Ectodermal cell (in vitro differentiated cells): ENCODE data around the gene DYRK1B.
A peak's percentile ranks its signal among the peaks of the same experiment; 100 is the strongest.

Experiments used
- H3K27ac ChIP-seq: 2 replicates; pipeline ENCODE4 v1.7.0; 2013; ENCODE audit warnings: mild to moderate bottlenecking, low read depth, low read length; ENCODE audit not compliant: insufficient read depth, poor library complexity, severe bottlenecking
- H3K27me3 ChIP-seq: 2 replicates; pipeline ENCODE4 v1.7.0; 2013; ENCODE audit warnings: mild to moderate bottlenecking, low read length; ENCODE audit not compliant: insufficient read depth, control insufficient read depth, poor library complexity, severe bottlenecking
- H3K36me3 ChIP-seq: one replicate; pipeline ENCODE4 v1.7.0; 2013; ENCODE audit warnings: low read length; ENCODE audit not compliant: control insufficient read depth, insufficient read depth
- H3K4me1 ChIP-seq: one replicate; pipeline ENCODE4 v1.7.0; 2013; ENCODE audit warnings: low read length; ENCODE audit not compliant: control insufficient read depth, insufficient read depth
- H3K4me3 ChIP-seq: 2 replicates; pipeline ENCODE4 v1.7.0; 2013; ENCODE audit warnings: low read depth, low read length, control low read depth; ENCODE audit not compliant: insufficient read depth
- H3K9me3 ChIP-seq: 2 replicates; pipeline ENCODE4 v1.7.0; 2013; ENCODE audit warnings: mild to moderate bottlenecking, low read length, moderate library complexity; ENCODE audit not compliant: control insufficient read depth
- WGBS, 2 experiments: methylation state at CpG; one replicate each; pipeline ENCODE4 v1.1.7; 2013; ENCODE audit warnings: missing lambda C conversion rate in 2 of 2; 5-methylcytosine and 5-hydroxymethylcytosine counted together

The DYRK1B gene

GRCh38 chr19:39795001-39795400, 39.0 kb downstream of the DYRK1B start:
- Histone ChIP-seq H3K27me3 (no peaks in the 10 kb centered on the region), H3K36me3 (no peaks in the 10 kb centered on the region), H3K4me1 (no peaks in the 10 kb centered on the region), H3K27ac (no peak overlapping the region), H3K4me3 (no peak overlapping the region), H3K9me3 (no peaks in the 10 kb centered on the region)
- 82 to 83% methylated on average over 5 of the region's 5 CpGs for WGBS, 2 experiments

- no peaks in the 10 kb centered on the region for H3K36me3 ChIP-seq
- 0 to 1% methylated on average over 16 to 17 of the region's 17 CpGs for WGBS, 2 experiments
- no peaks in the 10 kb centered on the region for H3K27me3 ChIP-seq
- no peaks in the 10 kb centered on the region for H3K4me1 ChIP-seq
- H3K27ac ChIP-seq: no peak overlapping the region
- no peaks in the 10 kb centered on the region for H3K9me3 ChIP-seq
- H3K4me3 ChIP-seq: peak overlapping the region; percentile 57
These were observed 40.9 kb downstream of the DYRK1B start for GRCh38 chr19:39792999-39793546.

- Histone ChIP-seq H3K27ac (no peak overlapping the region), H3K27me3 (no peaks in the 10 kb centered on the region), H3K4me3 (no peak overlapping the region), H3K36me3 (no peaks in the 10 kb centered on the region), H3K4me1 (no peaks in the 10 kb centered on the region), H3K9me3 (no peaks in the 10 kb centered on the region)
These were observed 45.7 kb downstream of the DYRK1B start for GRCh38 chr19:39788244-39788643.

- no peak overlapping the region for H3K4me3 ChIP-seq
- no peak overlapping the region for H3K27ac ChIP-seq
- no peaks in the 10 kb centered on the region for H3K36me3 ChIP-seq
- H3K27me3 ChIP-seq: no peaks in the 10 kb centered on the region
- 83 to 90% methylated on average over 3 of the region's 3 CpGs for WGBS, 2 experiments
- H3K9me3 ChIP-seq: no peaks in the 10 kb centered on the region
- no peaks in the 10 kb centered on the region for H3K4me1 ChIP-seq
These were observed 53.1 kb downstream of the DYRK1B start for GRCh38 chr19:39780894-39781293.

GRCh38 chr19:39778763-39779162, 55.2 kb downstream of the DYRK1B start, which contains the start of gene LEUTX:
TSS of gene LEUTX (plus strand) at chr19:39778854. CDS start at chr19:39778921, 67 bp downstream.
- H3K27me3 ChIP-seq: no peaks in the 10 kb centered on the region
- WGBS, 2 experiments: 78 to 82% methylated on average over 4 of the region's 4 CpGs
- H3K9me3 ChIP-seq: no peaks in the 10 kb centered on the region
- no peaks in the 10 kb centered on the region for H3K36me3 ChIP-seq
- no peaks in the 10 kb centered on the region for H3K4me1 ChIP-seq
- H3K4me3 ChIP-seq: no peak within 1 kb of the TSS
- no peak within 1 kb of the TSS for H3K27ac ChIP-seq
